Left lung (tissue), 14 donors: ENCODE data around the gene GIT2. TPM values are rescaled to one million over a fixed set of nuclear protein-coding genes. Genes with fewer than 3 reads are reported as not detected.

Source experiments
- ATAC-seq: fragments of 200-7000 bp; cut with Tn5 transposase; one replicate; pipeline ENCODE4 v1.9.1; 2020; ENCODE audit warnings: moderate library complexity
- DNase-seq, 4 donors: peaks; one replicate each; pipeline ENCODE4 v3.0.0-alpha.2; 2013 to 2020
- H3K27ac ChIP-seq, 2 donors: fragments of 200-600 bp; sonication (generic) in 1 of 2; one replicate each; pipeline versions ENCODE4 v1.5.0 to v1.8.0; 2020 to 2021
- H3K27me3 ChIP-seq, 2 donors: fragments of 200-600 bp; sonication (generic) in 1 of 2; one replicate each; pipeline versions ENCODE4 v1.5.0 to v1.8.0; 2020 to 2021
- H3K36me3 ChIP-seq, 2 donors: fragments of 200-600 bp; sonication (generic) in 1 of 2; one replicate each; pipeline versions ENCODE4 v1.5.0 to v1.8.0; 2020 to 2021
- H3K4me1 ChIP-seq, 2 donors: fragments of 200-600 bp; one replicate each; pipeline ENCODE4 v1.8.0; 2021
- H3K4me3 ChIP-seq, 2 donors: fragments of 200-600 bp; sonication (generic) in 1 of 2; one replicate each; pipeline versions ENCODE4 v1.5.0 to v1.8.0; 2020 to 2021; ENCODE audit warnings: mild to moderate bottlenecking in 1 of 2
- H3K9me3 ChIP-seq, 2 donors: fragments of 200-600 bp; sonication (generic) in 1 of 2; one replicate each; pipeline versions ENCODE4 v1.5.0 to v1.8.0; 2020 to 2021
- CTCF ChIP-seq, 2 donors: fragments of 200-600 bp; sonication (generic) in 1 of 2; IDR thresholded peaks; one replicate each; pipeline versions ENCODE4 v1.5.0 to v1.8.0; 2021; ENCODE audit warnings: antibody characterized with exemption in 2 of 2
- intact Hi-C, 2 donors: fragments of 100-400 bp; cut with DNase I; formaldehyde crosslinking; loops; one replicate each; pipeline versions ENCODE4 v1.11.2 to v1.14.2; 2022
- long read RNA-seq, 12 donors: library from polyadenylated mRNA in 2 of 12; unstranded in 2 of 12; transcript quantifications; one replicate each; pipeline ENCODE4 v2.0.0 and lab custom pipeline, GENCODE V29; 2019 to 2026
- polyA plus RNA-seq, 6 donors: library from polyadenylated mRNA; unstranded; fragments of 120-200 nt; gene quantifications; one replicate each; pipeline ENCODE4 v1.2.1, GENCODE V29; 2013; ENCODE audit not compliant: insufficient read length in 6 of 6
- total RNA-seq, 2 donors: library from RNA; stranded (reverse); fragmentation: NEBNext Ultra II Directional; extraction: Animal tissue kit (Norgen Biotek cat#: 25700); gene quantifications; one replicate each; pipeline ENCODE4 v1.2.1, GENCODE V29; 2021
- donor health status: DM: no; HTN: yes; CAD: no.
- donor health status: DM: no; HTN: no; CAD: no.

The GIT2 gene
- total RNA-seq = 10 to 100 TPM; 42.7 to 72.7 TPM
- polyA plus RNA-seq = 10 to 100 TPM; 49.6 to 60.3 (median 56.2) TPM
- long read RNA-seq, donor 1, partial matches to known transcripts = 51 of 57 reads
- long read RNA-seq, donor 1, other reads (novel, unspliced or antisense) = 0 of 57 reads
- long read RNA-seq, donor 2, partial matches to known transcripts = 0 of 7 reads
- long read RNA-seq, donor 2, other reads (novel, unspliced or antisense) = 0 of 7 reads
- long read RNA-seq, donor 3 = 0 reads
- long read RNA-seq, donor 4, partial matches to known transcripts = 0 of 3 reads
- long read RNA-seq, donor 4, other reads (novel, unspliced or antisense) = 1 of 3 reads
- long read RNA-seq, donor 5, full-length matches to known transcripts = 2 of 2 reads
- long read RNA-seq, donor 5, partial matches to known transcripts = 0 of 2 reads
- long read RNA-seq, donor 5, other reads (novel, unspliced or antisense) = 0 of 2 reads
- long read RNA-seq, donor 6, full-length matches to known transcripts = 3 of 3 reads
- long read RNA-seq, donor 6, partial matches to known transcripts = 0 of 3 reads
- long read RNA-seq, donor 6, other reads (novel, unspliced or antisense) = 0 of 3 reads
- long read RNA-seq, donor 7 = 0 reads
- long read RNA-seq, donor 8, full-length matches to known transcripts = 4 of 4 reads
- long read RNA-seq, donor 8, partial matches to known transcripts = 0 of 4 reads
- long read RNA-seq, donor 8, other reads (novel, unspliced or antisense) = 0 of 4 reads
- long read RNA-seq, donor 9 = 0 reads
- long read RNA-seq, donor 10, partial matches to known transcripts = 1 of 4 reads
- long read RNA-seq, donor 10, other reads (novel, unspliced or antisense) = 2 of 4 reads
- long read RNA-seq, donor 11, full-length matches to known transcripts = 1 of 1 reads
- long read RNA-seq, donor 11, partial matches to known transcripts = 0 of 1 reads
- long read RNA-seq, donor 11, other reads (novel, unspliced or antisense) = 0 of 1 reads
- long read RNA-seq, donor 12, partial matches to known transcripts = 41 of 42 reads
- long read RNA-seq, donor 12, other reads (novel, unspliced or antisense) = 0 of 42 reads

GRCh38 chr12:109995686-109996482, at the start of gene GIT2:
TSS of gene GIT2 (minus strand) at chr12:109996368. CDS start at chr12:109996224, 144 bp downstream.
- H3K27me3 ChIP-seq = no peaks in the 10 kb centered on the region
- no peak for TF ChIP-seq CTCF (IDR thresholded peaks at IDR 0.05)
- peak within 1 kb of the TSS; percentile 85 to 99 for H3K27ac ChIP-seq
- ATAC-seq (peak; percentile 85), DNase-seq (peak; percentile 87 to 98 (median 95))
- intact Hi-C loops = no loop called here
- H3K4me3 ChIP-seq = peak within 1 kb of the TSS; percentile 96 to 99
- peaks cover 0 to 9% of the 10 kb centered on the region in 2 donors for H3K36me3 ChIP-seq
- H3K9me3 ChIP-seq = no peaks in the 10 kb centered on the region
- peaks cover 8 to 60% of the 10 kb centered on the region in 2 donors for H3K4me1 ChIP-seq

GRCh38 chr12:110042264-110042663, 46.1 kb upstream of the GIT2 start:
- Histone ChIP-seq H3K27ac (peak overlapping the region in 1 of 2 donors; percentile 6), H3K9me3 (no peaks in the 10 kb centered on the region), H3K27me3 (no peaks in the 10 kb centered on the region), H3K4me1 (peaks cover 24 to 61% of the 10 kb centered on the region in 2 donors), H3K4me3 (no peak overlapping the region), H3K36me3 (peaks cover 0 to 38% of the 10 kb centered on the region in 2 donors)
- intact Hi-C loops = no loop called here
- no peak for DNase-seq
- TF ChIP-seq CTCF (IDR thresholded peaks at IDR 0.05) = no peak
- peak; percentile 7 for ATAC-seq

- peak; percentile 86 for ATAC-seq
These were observed 43.1 kb upstream of the GIT2 start for GRCh38 chr12:110039085-110039807.

More at GRCh38 chr12:110039085-110039807, 43.1 kb upstream of the GIT2 start:
- no peak for TF ChIP-seq CTCF (IDR thresholded peaks at IDR 0.05)
- peak in 2 of 4 donors; percentile 42 to 72 for DNase-seq
- H3K4me3 ChIP-seq = no peak overlapping the region
- peaks cover 20 to 44% of the 10 kb centered on the region in 2 donors for H3K4me1 ChIP-seq
- H3K36me3 ChIP-seq = peaks cover 0 to 66% of the 10 kb centered on the region in 2 donors
- H3K27ac ChIP-seq = peak overlapping the region; percentile 82
- intact Hi-C loops = no loop called here
- H3K9me3 ChIP-seq = no peaks in the 10 kb centered on the region
- H3K27me3 ChIP-seq = no peaks in the 10 kb centered on the region
